Hepatocyte (in vitro differentiated cells): ENCODE measurements around the gene GRID1.

Experiments used
- CTCF ChIP-seq: fragments of 200-600 bp; sonication (generic); IDR thresholded peaks from 2 replicates; pipeline ENCODE4 v1.5.1; 2016; ENCODE audit warnings: antibody characterized with exemption, mild to moderate bottlenecking; ENCODE audit not compliant: poor library complexity
- EZH2 ChIP-seq: fragments of 200-600 bp; sonication (generic); IDR thresholded peaks from 2 replicates; pipeline ENCODE4 v1.6.1; 2016; ENCODE audit warnings: antibody characterized with exemption, mild to moderate bottlenecking, borderline replicate concordance

GRCh38 chr10:85665078-85665477 lies 701.5 kb downstream of the GRID1 start:
- TF ChIP-seq CTCF (no peak), EZH2 (no peak)
